ENCODE measurements around the gene SLC7A1. TPM values are rescaled to one million over a fixed set of nuclear protein-coding genes. Genes with fewer than 3 reads are reported as not detected.

The SLC7A1 gene
- total RNA-seq, 1 experiment from 2014 or later, result 6.0 TPM

DNA sequence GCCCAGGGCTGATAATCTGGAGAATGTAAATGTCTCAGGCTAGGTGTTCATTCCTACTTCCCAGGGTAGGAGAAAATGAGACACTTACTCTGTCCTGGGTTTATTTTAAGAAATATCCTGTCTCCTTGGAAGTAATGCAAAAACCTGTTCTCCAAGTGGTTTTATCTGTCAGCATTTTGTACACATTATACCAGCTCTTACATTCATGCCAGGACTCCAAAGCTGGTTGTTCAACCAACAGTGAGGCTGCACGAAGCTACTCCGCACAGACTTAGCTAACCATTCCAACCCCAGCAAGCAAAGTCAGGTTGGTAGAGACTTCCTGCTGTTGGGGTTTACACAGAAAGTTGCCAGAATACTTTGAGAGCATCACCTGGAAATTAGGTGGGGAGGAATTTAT, 55.6 kb downstream of the SLC7A1 start:
- in situ Hi-C loops (cut with HindIII; ENCODE audit: low pct_unique_long_range_greater_than_20kb, low sequenced_read_pairs), result no loop called here
- no peak for DNase-seq (ENCODE audit: low read depth)

DNA sequence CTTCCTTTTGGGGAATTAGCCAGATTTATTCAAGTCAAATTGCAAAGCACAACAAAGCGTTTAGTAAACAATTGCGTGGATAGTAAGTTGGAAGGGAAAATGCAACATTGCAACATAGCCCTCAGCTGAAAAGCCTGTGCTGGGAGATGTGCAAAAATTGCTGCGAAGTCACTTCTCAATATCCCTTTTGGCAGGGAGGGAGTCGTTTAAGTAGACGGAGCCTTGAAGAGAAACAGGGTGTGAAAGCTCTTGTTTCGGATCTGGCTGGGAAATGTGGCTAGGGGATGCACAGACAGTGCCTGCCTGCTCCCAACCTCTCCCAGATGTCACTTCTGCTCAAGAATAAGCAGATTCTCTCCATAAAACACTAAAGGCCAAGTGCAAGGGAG, 56.8 kb downstream of the SLC7A1 start:
- no peak for DNase-seq (ENCODE audit: low read depth)
- in situ Hi-C loops (cut with HindIII; ENCODE audit: low pct_unique_long_range_greater_than_20kb, low sequenced_read_pairs), result no loop called here

DNA sequence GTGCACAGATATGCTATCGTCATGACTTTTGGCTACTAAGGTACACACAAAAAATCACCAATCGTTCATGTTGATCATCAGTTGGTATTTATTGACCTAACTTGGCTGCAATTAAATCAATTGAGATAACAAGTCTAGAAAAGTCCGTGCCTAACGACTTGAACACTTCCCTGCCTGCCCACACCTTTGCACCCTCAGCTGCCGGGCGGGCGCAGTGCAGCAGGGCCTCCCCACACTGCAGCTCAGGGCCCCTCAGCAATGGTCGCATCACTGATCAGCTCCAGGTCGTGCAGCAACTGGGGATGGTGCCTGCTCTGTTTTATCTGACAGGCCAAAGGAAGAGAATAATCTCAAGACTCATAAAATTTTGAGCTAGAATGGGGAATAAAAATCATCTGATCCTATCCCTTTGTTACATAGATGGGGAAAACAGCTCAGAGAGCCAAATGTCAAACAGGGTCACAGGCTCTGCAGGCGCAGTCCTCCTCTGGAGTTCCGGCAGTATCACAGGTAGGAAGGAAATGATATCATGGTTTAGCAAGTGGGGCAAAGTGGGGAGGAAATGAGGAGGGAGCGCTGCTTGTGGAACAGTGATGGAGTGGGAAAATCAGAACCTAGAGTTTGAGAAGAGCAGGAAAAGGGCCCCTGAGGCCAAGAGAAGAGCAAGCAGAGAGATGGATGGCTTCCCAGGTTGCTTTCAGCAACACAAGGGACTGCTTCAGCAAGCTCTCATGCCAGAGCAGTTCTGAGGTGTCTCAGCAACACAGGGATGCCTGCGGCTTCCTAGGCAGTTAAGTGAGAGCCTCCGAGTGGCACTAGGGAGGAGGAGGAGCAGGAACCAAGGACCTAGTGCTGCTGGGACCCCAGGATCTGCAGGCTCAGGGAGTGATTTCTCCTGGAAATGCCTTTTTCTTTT, 57.5 kb downstream of the SLC7A1 start:
- no peak for DNase-seq (ENCODE audit: low read depth)
- in situ Hi-C loops (cut with HindIII; ENCODE audit: low pct_unique_long_range_greater_than_20kb, low sequenced_read_pairs), result no loop called here

DNA sequence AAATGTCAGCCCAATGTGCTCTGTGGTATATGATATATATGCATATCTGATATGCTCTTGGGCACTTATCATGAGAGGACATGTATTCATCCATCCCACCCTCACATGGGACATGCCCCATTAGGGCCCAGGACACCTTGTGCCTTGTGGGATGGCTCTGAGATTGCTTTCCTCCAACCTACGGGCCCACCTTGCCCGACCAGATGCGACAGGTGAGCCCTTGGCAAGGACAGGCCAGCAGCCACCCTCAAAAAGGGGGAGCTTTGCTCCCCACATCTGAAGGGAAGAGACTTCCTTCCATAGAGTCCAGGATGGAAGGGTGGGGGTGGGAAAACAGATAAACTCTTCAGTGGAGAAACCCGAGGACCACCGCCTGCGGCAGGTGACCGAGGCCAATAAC, 58.6 kb downstream of the SLC7A1 start:
- in situ Hi-C loops (cut with HindIII; ENCODE audit: low pct_unique_long_range_greater_than_20kb, low sequenced_read_pairs), result no loop called here
- DNase-seq (ENCODE audit: low read depth), result no peak

DNA sequence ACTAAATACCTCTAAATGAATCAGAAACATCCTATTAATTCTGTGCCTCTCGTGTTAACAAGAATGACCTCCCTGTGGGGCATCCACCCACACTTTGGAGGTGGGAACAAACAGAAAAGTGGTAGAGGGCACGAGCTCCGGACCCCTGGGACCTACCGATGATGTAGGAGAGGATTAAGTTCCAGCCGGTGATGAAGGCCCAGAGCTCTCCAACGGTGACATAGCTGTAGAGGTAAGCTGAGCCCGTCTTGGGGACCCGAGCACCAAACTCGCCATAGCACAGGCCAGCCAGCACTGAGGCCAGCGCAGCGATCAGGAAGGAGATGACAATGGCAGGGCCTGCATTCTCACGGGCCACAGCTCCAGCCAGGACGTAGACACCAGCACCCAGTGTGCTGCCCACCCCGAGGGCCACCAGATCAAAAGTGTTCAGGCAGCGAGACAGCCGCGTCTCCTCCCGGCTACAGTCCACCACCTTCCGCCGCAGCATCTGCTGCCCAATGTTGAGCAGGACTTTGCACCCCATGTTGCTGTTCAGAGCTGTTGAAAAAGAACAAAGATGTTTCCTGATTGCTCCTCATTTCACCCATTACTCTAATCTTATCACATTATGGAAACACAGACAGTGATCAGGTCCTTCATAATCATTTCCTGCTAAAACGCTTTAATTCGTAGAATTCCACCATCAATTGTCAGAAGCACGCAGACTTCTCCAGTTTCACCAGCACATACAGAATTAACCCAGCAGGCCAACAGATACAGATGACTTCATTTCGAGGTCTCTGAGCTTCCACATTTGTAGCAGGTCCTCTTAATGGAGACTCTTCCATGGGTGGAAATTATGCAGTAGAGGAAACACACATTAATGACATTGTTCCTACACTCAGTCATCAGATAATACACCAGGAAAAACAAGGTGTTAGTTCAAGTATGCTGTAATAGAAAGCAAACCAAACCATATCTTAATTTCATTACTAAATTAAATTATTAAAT, 59.5 kb downstream of the SLC7A1 start:
- DNase-seq (ENCODE audit: low read depth), result no peak
- in situ Hi-C loops (cut with HindIII; ENCODE audit: low pct_unique_long_range_greater_than_20kb, low sequenced_read_pairs), result no loop called here

DNA sequence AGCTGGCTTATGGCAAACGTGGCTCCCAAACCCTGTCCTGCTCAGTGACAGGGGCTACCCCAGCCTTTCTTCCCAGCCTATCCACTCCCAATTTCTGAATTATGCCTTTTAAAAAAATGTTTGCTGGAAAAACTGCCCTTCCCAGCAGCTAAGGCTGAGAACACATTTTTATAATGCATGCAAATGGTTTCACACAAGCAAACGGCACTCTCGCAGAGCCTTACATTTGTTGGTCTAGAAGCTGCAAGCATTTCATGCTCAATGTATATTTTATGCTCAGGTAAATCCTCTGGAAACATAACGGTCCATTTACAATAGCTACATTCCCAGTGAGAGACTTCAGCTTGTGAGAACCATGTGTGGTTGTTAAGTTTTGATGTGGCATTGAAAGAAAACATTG, 61.4 kb downstream of the SLC7A1 start:
- in situ Hi-C loops (cut with HindIII; ENCODE audit: low pct_unique_long_range_greater_than_20kb, low sequenced_read_pairs), result no loop called here
- no peak for DNase-seq (ENCODE audit: low read depth)

DNA sequence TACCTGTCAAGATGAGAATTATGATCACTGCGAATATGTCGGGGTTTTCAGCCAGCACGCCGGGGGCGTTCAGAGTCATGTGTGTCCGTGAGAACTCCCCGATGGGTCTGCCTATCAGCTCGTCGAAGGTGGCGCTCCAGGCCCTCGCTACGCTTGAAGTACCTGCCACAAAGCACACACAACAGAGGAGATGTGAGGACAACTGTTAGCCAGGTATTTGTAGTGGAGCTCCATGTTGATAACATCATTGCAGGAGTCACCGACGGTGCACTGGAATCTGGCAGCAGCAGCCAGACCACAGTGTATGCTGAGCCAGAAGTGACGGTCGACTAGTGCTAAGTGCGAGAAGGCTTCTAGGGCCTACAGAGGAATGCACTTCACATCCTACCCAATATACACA, 62.7 kb downstream of the SLC7A1 start:
- in situ Hi-C loops (cut with HindIII; ENCODE audit: low pct_unique_long_range_greater_than_20kb, low sequenced_read_pairs), result no loop called here
- DNase-seq (ENCODE audit: low read depth), result no peak

DNA sequence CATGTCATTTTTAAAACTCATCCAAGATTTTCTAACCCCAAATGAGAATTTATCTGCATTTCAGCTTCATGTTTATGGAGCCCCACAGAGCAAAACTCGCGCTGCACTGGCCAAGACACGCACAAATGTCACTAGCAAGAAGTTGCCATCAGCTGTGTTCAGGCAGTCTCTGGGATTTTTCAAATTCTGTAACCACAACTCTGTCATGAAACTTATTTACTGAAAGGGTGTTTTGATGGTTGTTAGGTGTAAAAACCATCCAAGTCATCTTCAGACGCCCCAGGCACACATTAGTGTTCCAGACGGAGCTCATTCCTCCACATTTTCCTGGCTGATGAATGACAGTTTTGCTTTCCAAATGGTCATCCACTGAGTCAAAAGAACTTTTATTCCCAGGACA, 63.4 kb downstream of the SLC7A1 start:
- DNase-seq (ENCODE audit: low read depth), result no peak
- in situ Hi-C loops (cut with HindIII; ENCODE audit: low pct_unique_long_range_greater_than_20kb, low sequenced_read_pairs), result no loop called here

DNA sequence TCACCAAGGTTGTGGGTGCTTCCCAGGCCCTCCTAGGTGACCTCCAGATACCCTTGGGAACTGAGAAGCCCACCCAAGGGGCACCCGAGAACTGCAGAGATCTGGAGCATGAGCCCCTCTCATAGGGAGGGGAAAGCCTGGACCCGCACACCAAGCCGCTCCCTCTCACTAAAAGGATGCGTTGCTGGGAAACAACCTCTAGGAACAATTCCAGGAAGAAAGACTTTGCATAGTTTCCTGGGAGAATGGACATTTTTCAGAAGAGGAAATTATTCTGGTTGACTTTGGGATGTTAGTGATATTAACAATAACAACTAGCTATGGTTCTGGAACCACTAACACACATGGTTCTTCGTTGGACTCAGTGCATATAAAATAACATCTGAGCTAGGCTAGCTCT, 64.6 kb downstream of the SLC7A1 start:
- DNase-seq (ENCODE audit: low read depth), result no peak
- in situ Hi-C loops (cut with HindIII; ENCODE audit: low pct_unique_long_range_greater_than_20kb, low sequenced_read_pairs), result no loop called here

DNA sequence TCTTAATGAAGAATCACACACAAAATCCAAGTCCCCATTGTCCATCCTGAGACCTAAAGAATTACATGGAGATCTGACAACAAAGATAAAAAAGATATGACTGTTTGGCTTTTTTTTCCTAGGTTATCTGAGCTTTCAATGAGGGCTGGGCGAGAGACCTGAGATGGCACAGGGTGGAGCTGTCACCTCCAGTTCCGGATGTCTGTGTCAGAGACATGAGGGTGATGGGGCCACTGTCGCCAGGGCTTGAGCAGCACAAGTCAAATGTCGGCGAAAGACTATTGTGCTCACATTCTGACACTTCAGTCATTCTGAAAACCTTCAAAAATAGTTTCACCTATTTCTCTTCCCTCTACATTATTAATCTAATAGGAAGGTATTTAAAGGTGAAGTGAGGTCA, 65.7 kb downstream of the SLC7A1 start:
- no peak for DNase-seq (ENCODE audit: low read depth)
- in situ Hi-C loops (cut with HindIII; ENCODE audit: low pct_unique_long_range_greater_than_20kb, low sequenced_read_pairs), result no loop called here

DNA sequence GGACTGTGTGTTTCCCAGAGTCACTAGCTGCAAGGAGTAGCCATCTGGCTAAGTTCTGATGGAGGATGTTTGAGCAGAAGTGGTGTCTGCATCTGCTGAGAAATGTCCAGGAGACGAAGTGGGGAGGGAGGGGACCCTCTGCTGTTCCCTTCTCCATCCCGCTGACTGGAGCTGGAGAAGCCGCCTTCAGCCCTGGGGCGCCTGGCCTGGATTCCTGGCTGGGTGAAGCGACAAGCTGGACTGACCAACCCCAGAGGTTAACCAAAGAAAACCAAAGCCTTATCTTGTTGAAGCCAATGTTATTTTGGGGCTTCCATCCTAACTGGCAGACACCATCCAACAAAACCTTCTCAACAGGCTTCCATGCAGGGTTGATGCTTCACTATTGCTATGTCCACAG, 67.6 kb downstream of the SLC7A1 start:
- in situ Hi-C loops (cut with HindIII; ENCODE audit: low pct_unique_long_range_greater_than_20kb, low sequenced_read_pairs), result no loop called here

DNA sequence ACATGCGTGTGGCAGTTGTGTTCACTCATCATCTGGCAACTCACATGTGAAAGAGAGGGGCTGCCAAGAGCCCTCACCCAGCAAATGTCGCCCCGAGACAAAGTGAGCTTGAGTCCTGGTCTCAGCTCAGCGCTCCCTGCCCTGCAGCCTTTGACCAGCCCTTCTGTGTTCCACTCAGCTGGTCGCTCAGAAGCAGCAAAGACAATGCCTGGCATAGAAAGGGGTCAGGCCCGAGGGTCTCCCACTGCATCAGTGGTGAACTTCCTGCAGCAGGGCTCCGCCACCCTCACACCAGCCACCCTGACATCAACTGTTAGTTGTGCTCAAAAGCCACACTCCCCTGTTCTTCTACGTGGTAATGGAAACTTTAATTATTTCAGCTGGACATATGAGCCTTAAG, 68.0 kb downstream of the SLC7A1 start:
- no peak for DNase-seq (ENCODE audit: low read depth)
- in situ Hi-C loops (cut with HindIII; ENCODE audit: low pct_unique_long_range_greater_than_20kb, low sequenced_read_pairs), result no loop called here

More for the DNA sequence above, 67.6 kb downstream of the SLC7A1 start:
- no peak for DNase-seq (ENCODE audit: low read depth)

DNA sequence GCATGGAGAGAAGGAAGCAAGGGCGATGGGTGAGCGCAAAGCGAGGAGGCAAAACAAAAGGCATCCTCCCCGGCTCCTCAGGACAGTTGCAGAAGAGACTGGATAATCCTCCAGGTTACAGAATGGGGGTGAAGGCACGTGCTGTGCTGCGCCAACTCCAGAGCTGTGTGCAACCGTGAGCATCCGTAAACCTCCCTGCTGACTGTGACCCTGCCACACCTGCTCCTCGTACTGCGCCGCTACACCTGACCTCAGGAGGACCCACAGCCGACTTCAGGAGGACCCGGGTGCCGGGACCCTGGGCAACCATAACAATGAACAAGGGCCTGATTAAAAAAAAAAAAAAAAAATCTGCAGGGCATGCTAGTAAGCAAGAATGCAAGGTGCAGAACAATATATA, 68.7 kb downstream of the SLC7A1 start:
- in situ Hi-C loops (cut with HindIII; ENCODE audit: low pct_unique_long_range_greater_than_20kb, low sequenced_read_pairs), result no loop called here
- no peak for DNase-seq (ENCODE audit: low read depth)

DNA sequence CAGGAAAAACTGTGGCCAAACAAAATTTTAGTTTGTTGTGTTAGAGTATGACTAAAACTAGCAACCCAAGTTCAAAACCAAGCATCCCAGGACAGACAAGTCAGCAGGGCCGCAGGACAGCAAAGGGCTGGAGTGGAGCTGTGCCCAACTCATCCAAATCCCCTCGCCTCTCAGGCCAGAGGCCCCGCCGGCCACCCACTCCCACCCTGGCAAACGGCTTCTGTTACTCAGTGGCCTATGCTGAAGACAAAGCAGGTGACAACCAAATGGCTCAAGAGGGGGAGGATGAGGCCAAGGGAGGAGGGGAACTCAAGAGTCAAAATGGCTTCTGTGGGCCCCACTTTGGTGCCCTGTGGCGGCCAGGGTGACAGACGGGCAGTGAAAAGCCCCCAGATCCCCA, 69.7 kb downstream of the SLC7A1 start:
- no peak for DNase-seq (ENCODE audit: low read depth)
- in situ Hi-C loops (cut with HindIII; ENCODE audit: low pct_unique_long_range_greater_than_20kb, low sequenced_read_pairs), result no loop called here

DNA sequence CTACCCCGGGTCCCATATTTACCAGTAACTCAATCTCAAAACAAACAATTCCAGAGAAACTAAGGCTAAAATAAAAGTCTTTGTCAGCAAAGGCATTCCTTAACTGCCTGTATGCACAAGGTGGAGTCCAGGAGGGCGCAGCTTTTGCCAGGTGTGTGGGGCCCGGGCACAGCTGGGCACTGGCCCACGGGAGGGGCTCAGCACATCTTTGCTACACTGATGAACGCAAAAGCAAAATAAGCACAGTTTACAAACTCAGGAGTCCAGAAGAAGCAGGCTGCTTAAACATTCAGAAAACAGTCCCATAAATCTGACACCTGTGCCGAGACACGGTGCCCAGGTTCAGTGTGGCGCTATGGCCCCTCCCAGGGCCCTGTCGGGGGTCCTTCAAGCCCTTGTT, 70.8 kb downstream of the SLC7A1 start:
- in situ Hi-C loops (cut with HindIII; ENCODE audit: low pct_unique_long_range_greater_than_20kb, low sequenced_read_pairs), result no loop called here
- DNase-seq (ENCODE audit: low read depth), result no peak

DNA sequence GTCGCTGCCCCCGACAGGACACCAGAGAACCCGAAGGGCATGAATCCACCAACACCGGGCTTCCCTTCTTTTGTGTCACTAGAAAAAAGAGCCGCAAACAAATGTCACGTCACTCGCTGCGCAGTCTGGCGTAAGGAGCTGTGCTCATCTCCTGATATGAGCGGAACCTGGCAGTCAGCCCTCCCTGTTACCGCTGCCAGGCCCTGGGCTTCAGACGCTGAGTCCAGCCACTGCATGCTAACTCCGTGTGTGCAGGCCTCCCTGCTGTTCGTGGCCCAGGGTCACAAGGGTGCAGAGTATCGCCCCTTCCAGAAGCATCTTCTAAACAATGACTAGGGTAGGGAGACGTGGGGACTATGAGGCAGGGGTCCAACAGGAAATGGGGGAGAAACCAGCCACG, 71.3 kb downstream of the SLC7A1 start:
- no peak for DNase-seq (ENCODE audit: low read depth)
- in situ Hi-C loops (cut with HindIII; ENCODE audit: low pct_unique_long_range_greater_than_20kb, low sequenced_read_pairs), result no loop called here

DNA sequence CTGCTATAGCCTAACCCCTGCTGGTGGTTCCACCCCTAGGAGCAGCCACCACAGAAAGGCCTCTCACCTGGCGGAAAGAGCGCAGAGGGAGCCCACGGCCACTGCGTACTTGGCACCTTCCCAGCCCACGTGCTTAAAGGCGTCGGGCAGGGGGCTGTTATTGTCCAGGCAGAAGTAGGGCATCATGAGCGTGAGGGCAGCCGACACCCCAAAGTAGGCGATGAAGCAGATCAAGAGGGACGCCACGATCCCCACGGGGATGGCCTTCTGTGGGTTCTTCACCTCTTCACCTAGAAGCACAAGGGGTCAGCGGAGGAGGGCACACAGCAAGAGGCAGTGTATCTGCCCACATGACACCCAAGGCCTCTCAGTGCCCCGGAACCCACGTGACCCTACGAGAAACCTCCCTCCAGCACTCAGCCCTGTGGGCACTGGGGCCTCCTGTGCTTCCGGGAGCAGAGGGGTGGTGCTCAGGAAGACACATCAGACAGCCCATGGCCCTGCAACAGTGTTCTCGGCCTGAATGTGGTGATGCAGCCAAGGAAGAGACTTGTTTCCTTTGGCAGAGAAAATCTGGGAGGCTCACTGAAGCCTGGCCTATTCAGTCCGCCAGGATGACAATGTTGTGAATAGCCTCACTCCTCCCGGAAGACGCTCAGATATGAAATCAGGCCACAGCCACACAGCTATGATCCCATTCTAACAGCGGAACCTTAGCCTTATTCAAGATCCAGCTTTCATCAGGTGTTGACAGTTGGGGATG, 72.1 kb downstream of the SLC7A1 start:
- in situ Hi-C loops (cut with HindIII; ENCODE audit: low pct_unique_long_range_greater_than_20kb, low sequenced_read_pairs), result no loop called here
- DNase-seq (ENCODE audit: low read depth), result no peak

DNA sequence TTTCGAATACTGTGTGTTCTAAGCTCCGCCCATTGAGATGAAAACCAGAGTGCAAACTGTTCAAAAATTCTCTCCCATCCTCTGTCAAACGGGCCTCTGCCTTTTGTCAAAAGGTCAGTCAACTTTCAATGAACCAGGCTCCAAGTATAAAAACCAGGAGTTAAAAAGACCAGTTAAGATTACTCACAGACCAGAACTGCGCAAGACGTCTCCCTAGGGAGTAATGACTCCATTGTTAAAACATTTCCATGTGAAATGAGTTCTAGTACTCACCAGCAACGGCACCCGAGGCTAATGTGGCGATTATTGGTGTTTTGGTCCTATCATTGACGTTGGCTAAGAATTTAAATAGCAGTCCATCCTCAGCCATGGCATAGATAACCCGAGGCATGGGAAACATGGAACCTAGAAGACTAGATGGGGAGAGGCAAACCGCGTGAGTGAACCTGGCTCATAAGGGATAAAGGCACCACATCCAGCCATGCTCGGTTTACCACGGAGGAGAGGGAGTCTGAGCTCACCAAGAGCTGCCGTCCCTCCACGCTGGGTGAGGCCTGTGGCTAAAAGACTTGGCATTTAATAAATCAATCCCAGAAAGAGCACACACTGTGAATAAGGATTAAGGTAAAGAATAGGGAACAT, 73.3 kb downstream of the SLC7A1 start:
- in situ Hi-C loops (cut with HindIII; ENCODE audit: low pct_unique_long_range_greater_than_20kb, low sequenced_read_pairs), result no loop called here
- no peak for DNase-seq (ENCODE audit: low read depth)
